WTC11 (cell line): ENCODE measurements around the gene DTNA. TPM values are rescaled to one million over a fixed set of nuclear protein-coding genes. Genes with fewer than 3 reads are reported as not detected.

ENCODE experiments used
- ATAC-seq: fragments of 200-7000 bp; cut with Tn5 transposase; 2 replicates; pipeline ENCODE4 v1.10.0; 2021; ENCODE audit warnings: mild to moderate bottlenecking, moderate library complexity
- CTCF ChIA-PET: fragments of 300-600 bp; sonication (Branson Sonifier 250); formaldehyde crosslinking; loops from one replicate; lab custom pipeline; 2021; ENCODE audit warnings: antibody characterized with exemption; lab: Charles Lee
- POLR2A ChIA-PET: fragments of 350-600 bp; sonication (Branson Sonifier 250); formaldehyde crosslinking; loops from one replicate; lab custom pipeline; 2021; ENCODE audit warnings: antibody characterized with exemption; lab: Charles Lee
- DNase-seq: peaks from one replicate; pipeline ENCODE4 v3.0.0; 2021; ENCODE audit warnings: low spot score
- H3K27ac Mint-ChIP-seq: 2 replicates; pipeline ENCODE4 v1.8.0; 2021; ENCODE audit warnings: mixed read lengths
- H3K27me3 Mint-ChIP-seq: 2 replicates; pipeline ENCODE4 v1.8.0; 2021; ENCODE audit warnings: low read depth, mild to moderate bottlenecking, moderate library complexity, mixed read lengths
- H3K36me3 Mint-ChIP-seq: 2 replicates; pipeline ENCODE4 v1.8.0; 2021; ENCODE audit warnings: mixed read lengths
- H3K4me1 Mint-ChIP-seq: 2 replicates; pipeline ENCODE4 v1.8.0; 2022; ENCODE audit warnings: mixed read lengths
- H3K4me3 Mint-ChIP-seq: 2 replicates; pipeline ENCODE4 v1.8.0; 2021; ENCODE audit warnings: mild to moderate bottlenecking, moderate library complexity, mixed read lengths
- H3K9me3 Mint-ChIP-seq: 2 replicates; pipeline ENCODE4 v1.8.0; 2021; ENCODE audit warnings: mixed read lengths
- ARID4B ChIP-seq: sonication (generic); formaldehyde crosslinking; IDR thresholded peaks from 2 replicates; pipeline ENCODE4 v1.8.0; 2023; ENCODE audit warnings: missing genetic modification reagents, mild to moderate bottlenecking, borderline replicate concordance
- ATF1 ChIP-seq: sonication (generic); formaldehyde crosslinking; IDR thresholded peaks from 2 replicates; pipeline ENCODE4 v1.8.1; 2023; ENCODE audit warnings: mild to moderate bottlenecking, moderate library complexity, missing genetic modification reagents
- ATF2 ChIP-seq: sonication (generic); formaldehyde crosslinking; IDR thresholded peaks from 2 replicates; pipeline ENCODE4 v1.8.1; 2022; ENCODE audit warnings: low read depth, missing genetic modification reagents, borderline replicate concordance
- E2F1 ChIP-seq: sonication (generic); formaldehyde crosslinking; IDR thresholded peaks from 2 replicates; pipeline ENCODE4 v1.8.0; 2022; ENCODE audit warnings: mild to moderate bottlenecking, missing genetic modification reagents
- E2F5 ChIP-seq: sonication (generic); formaldehyde crosslinking; IDR thresholded peaks from 2 replicates; pipeline ENCODE4 v1.8.1; 2022; ENCODE audit warnings: mild to moderate bottlenecking, moderate library complexity, missing genetic modification reagents
- GRHL2 ChIP-seq: fragments of 250-450 bp; sonication (Bioruptor Pico); IDR thresholded peaks from 2 replicates; pipeline ENCODE4 v1.8.0; 2022; ENCODE audit warnings: mild to moderate bottlenecking, moderate library complexity; ENCODE audit not compliant: insufficient replicate concordance, severe bottlenecking
- GTF2I ChIP-seq: fragments of 250-450 bp; sonication (Bioruptor Pico); conservative IDR thresholded peaks from 2 replicates; pipeline ENCODE4 v1.4.0; 2021; ENCODE audit warnings: mild to moderate bottlenecking
- IRF1 ChIP-seq: sonication (generic); formaldehyde crosslinking; IDR thresholded peaks from 2 replicates; pipeline ENCODE4 v1.8.0; 2023; ENCODE audit warnings: missing genetic modification reagents
- JUN ChIP-seq: sonication (generic); formaldehyde crosslinking; IDR thresholded peaks from 2 replicates; pipeline ENCODE4 v1.8.0; 2023; ENCODE audit warnings: mild to moderate bottlenecking, missing genetic modification reagents
- KAT7 ChIP-seq: sonication (generic); formaldehyde crosslinking; IDR thresholded peaks from 2 replicates; pipeline ENCODE4 v1.8.1; 2023; ENCODE audit warnings: missing genetic modification reagents, mild to moderate bottlenecking, borderline replicate concordance
- MAX ChIP-seq: sonication (generic); formaldehyde crosslinking; IDR thresholded peaks from 2 replicates; pipeline ENCODE4 v1.8.0; 2022; ENCODE audit warnings: mild to moderate bottlenecking, missing genetic modification reagents
- NR1H2 ChIP-seq: sonication (generic); formaldehyde crosslinking; IDR thresholded peaks from 2 replicates; pipeline ENCODE4 v1.9.0; 2021; ENCODE audit warnings: mild to moderate bottlenecking, moderate library complexity, missing genetic modification reagents
- NR3C1 ChIP-seq: sonication (generic); formaldehyde crosslinking; conservative IDR thresholded peaks from 2 replicates; pipeline ENCODE4 v1.8.1; 2023; ENCODE audit warnings: low read depth, mild to moderate bottlenecking, missing genetic modification reagents
- OVOL2 ChIP-seq: fragments of 250-450 bp; sonication (Bioruptor Pico); IDR thresholded peaks from 2 replicates; pipeline ENCODE4 v1.9.0; 2021; ENCODE audit warnings: mild to moderate bottlenecking, borderline replicate concordance
- PRRX2 ChIP-seq: fragments of 250-450 bp; sonication (Bioruptor Pico); IDR thresholded peaks from 2 replicates; pipeline ENCODE4 v1.8.0; 2021; ENCODE audit warnings: mild to moderate bottlenecking
- SOX15 ChIP-seq: fragments of 250-450 bp; sonication (Bioruptor Pico); IDR thresholded peaks from 2 replicates; pipeline ENCODE4 v1.9.0; 2021; ENCODE audit warnings: mild to moderate bottlenecking
- STAT6 ChIP-seq: sonication (generic); formaldehyde crosslinking; conservative IDR thresholded peaks from 2 replicates; pipeline ENCODE4 v1.8.1; 2023; ENCODE audit warnings: mild to moderate bottlenecking, low read depth, missing genetic modification reagents, moderate library complexity
- TP53 ChIP-seq: sonication (generic); formaldehyde crosslinking; IDR thresholded peaks from 2 replicates; pipeline ENCODE4 v1.8.1; 2023; ENCODE audit warnings: mild to moderate bottlenecking, missing genetic modification reagents
- ZBTB43 ChIP-seq: sonication (generic); formaldehyde crosslinking; IDR thresholded peaks from 2 replicates; pipeline ENCODE4 v1.8.1; 2023; ENCODE audit warnings: mild to moderate bottlenecking, missing genetic modification reagents
- ZNF317 ChIP-seq: sonication (generic); formaldehyde crosslinking; IDR thresholded peaks from 2 replicates; pipeline ENCODE4 v1.8.1; 2023; ENCODE audit warnings: low read depth, mild to moderate bottlenecking, moderate library complexity, missing genetic modification reagents, borderline replicate concordance
- ZNF396 ChIP-seq: fragments of 250-450 bp; sonication (Bioruptor Pico); IDR thresholded peaks from 2 replicates; pipeline ENCODE4 v1.8.0; 2021; ENCODE audit warnings: mild to moderate bottlenecking, moderate library complexity, borderline replicate concordance
- ZNF423 ChIP-seq: fragments of 250-450 bp; sonication (Bioruptor Pico); IDR thresholded peaks from 2 replicates; pipeline ENCODE4 v2.1.2; 2022; ENCODE audit warnings: mild to moderate bottlenecking, moderate library complexity
- total RNA-seq: library from RNA; stranded (reverse); gene quantifications from 3 replicates; pipeline ENCODE4 v1.2.3, GENCODE V29; 2021

DTNA gene
- total RNA-seq, 1 experiment from 2014 or later = 16.1 TPM

- peaks cover 7% of the 10 kb centered on the region for H3K36me3 Mint-ChIP-seq
- CTCF ChIA-PET = interaction anchor here (0.9 to 1.1 kb wide), 2 partner anchors 43 to 233 kb away, joined by 3 read pairs; no protein-coding TSS in a partner anchor
- DNase-seq = no peak
- TF ChIP-seq ZNF317 (CRISPR knock-in tag) (no peak), ZNF396 (no peak), PRRX2 (CRISPR knock-in tag) (no peak), KAT7 (CRISPR knock-in tag) (no peak), IRF1 (no peak), GRHL2 (CRISPR knock-in tag) (no peak), ATF2 (no peak), NR3C1 (CRISPR knock-in tag) (no peak), SOX15 (CRISPR knock-in tag) (no peak), ATF1 (CRISPR knock-in tag) (no peak), ZNF423 (CRISPR knock-in tag) (no peak), TP53 (CRISPR knock-in tag) (no peak), E2F5 (no peak), MAX (CRISPR knock-in tag) (no peak), OVOL2 (CRISPR knock-in tag) (no peak), GTF2I (CRISPR knock-in tag) (no peak), NR1H2 (no peak), STAT6 (CRISPR knock-in tag) (no peak)
- TF ChIP-seq, all 79 proteins: peak for 0
- Mint-ChIP-seq H3K4me3 (no peak overlapping the region), H3K4me1 (peaks cover 8% of the 10 kb centered on the region), H3K9me3 (peaks cover 15% of the 10 kb centered on the region), H3K27me3 (no peaks in the 10 kb centered on the region), H3K27ac (no peak overlapping the region)
- no peak for ATAC-seq
- POLR2A ChIA-PET = no interaction called here
Measured at GRCh38 chr18:34911081-34911480, 201.0 kb downstream of the DTNA start.

GRCh38 chr18:34911661-34912384 is 201.7 kb downstream of the DTNA start:
- Mint-ChIP-seq H3K4me3 (no peak overlapping the region), H3K4me1 (peaks cover 8% of the 10 kb centered on the region), H3K27me3 (no peaks in the 10 kb centered on the region), H3K9me3 (peaks cover 7% of the 10 kb centered on the region), H3K27ac (no peak overlapping the region), H3K36me3 (peaks cover 1% of the 10 kb centered on the region)
- CTCF ChIA-PET = no interaction called here
- ATAC-seq (no peak), DNase-seq (no peak)
- POLR2A ChIA-PET = no interaction called here
- TF ChIP-seq OVOL2 (CRISPR knock-in tag) = no peak
- no peak for TF ChIP-seq E2F1 (CRISPR knock-in tag)
- TF ChIP-seq ZBTB43 = no peak
- no peak for TF ChIP-seq JUN (CRISPR knock-in tag)
- no peak for TF ChIP-seq ARID4B (CRISPR knock-in tag)
